Measurements from ENCODE around the gene BTBD10.

Gene BTBD10

GRCh38 chr11:13343067-13343466, 120.0 kb downstream of the BTBD10 start:
- H3K27me3 Mint-ChIP-seq (ENCODE audit: low read depth) = peaks cover 7% of the 10 kb centered on the region
- no peaks in the 10 kb centered on the region for H3K9me3 Mint-ChIP-seq
- no peaks in the 10 kb centered on the region for H3K36me3 Mint-ChIP-seq (ENCODE audit: low read depth)
- H3K27ac Mint-ChIP-seq = no peak overlapping the region
- H3K4me1 Mint-ChIP-seq = peaks cover 1% of the 10 kb centered on the region
- TF ChIP-seq CTCF (IDR thresholded peaks at IDR 0.05; ENCODE audit: unreplicated experiment in 3 of 3) = no peak
- H3K4me3 Mint-ChIP-seq = no peak overlapping the region

- no peak overlapping the region for H3K4me3 Mint-ChIP-seq
- no peaks in the 10 kb centered on the region for H3K36me3 Mint-ChIP-seq (ENCODE audit: low read depth)
- no peak for TF ChIP-seq CTCF (IDR thresholded peaks at IDR 0.05; ENCODE audit: unreplicated experiment in 3 of 3)
- H3K9me3 Mint-ChIP-seq = no peaks in the 10 kb centered on the region
- H3K4me1 Mint-ChIP-seq = peaks cover 4% of the 10 kb centered on the region
- no peak overlapping the region for H3K27ac Mint-ChIP-seq
- peaks cover 4% of the 10 kb centered on the region for H3K27me3 Mint-ChIP-seq (ENCODE audit: low read depth)
Measured at GRCh38 chr11:13341026-13341425, 122.0 kb downstream of the BTBD10 start.

- H3K4me1 Mint-ChIP-seq = peaks cover 4% of the 10 kb centered on the region
- H3K27me3 Mint-ChIP-seq (ENCODE audit: low read depth) = peaks cover 4% of the 10 kb centered on the region
- TF ChIP-seq CTCF (IDR thresholded peaks at IDR 0.05; ENCODE audit: unreplicated experiment in 3 of 3) = no peak
Measured at GRCh38 chr11:13339195-13340153, 123.5 kb downstream of the BTBD10 start.

GRCh38 chr11:13338427-13339069, 124.5 kb downstream of the BTBD10 start:
- TF ChIP-seq CTCF (IDR thresholded peaks at IDR 0.05; ENCODE audit: unreplicated experiment in 3 of 3) = no peak
- Mint-ChIP-seq H3K27ac (no peak overlapping the region), H3K4me1 (peaks cover 4% of the 10 kb centered on the region), H3K9me3 (no peaks in the 10 kb centered on the region), H3K27me3 (ENCODE audit: low read depth) (peaks cover 4% of the 10 kb centered on the region), H3K36me3 (ENCODE audit: low read depth) (no peaks in the 10 kb centered on the region), H3K4me3 (no peak overlapping the region)

More at GRCh38 chr11:13339195-13340153, 123.5 kb downstream of the BTBD10 start:
- H3K4me3 Mint-ChIP-seq = no peak overlapping the region
- H3K36me3 Mint-ChIP-seq (ENCODE audit: low read depth) = no peaks in the 10 kb centered on the region
- no peaks in the 10 kb centered on the region for H3K9me3 Mint-ChIP-seq
- no peak overlapping the region for H3K27ac Mint-ChIP-seq

- H3K4me3 Mint-ChIP-seq = peak overlapping the region in 1 of 3 experiments; percentile 11
- TF ChIP-seq CTCF (IDR thresholded peaks at IDR 0.05; ENCODE audit: unreplicated experiment in 3 of 3) = no peak
- peaks cover 4% of the 10 kb centered on the region for H3K27me3 Mint-ChIP-seq (ENCODE audit: low read depth)
- H3K36me3 Mint-ChIP-seq (ENCODE audit: low read depth) = no peaks in the 10 kb centered on the region
- H3K9me3 Mint-ChIP-seq = no peaks in the 10 kb centered on the region
- H3K4me1 Mint-ChIP-seq = peaks cover 4% of the 10 kb centered on the region
- H3K27ac Mint-ChIP-seq = no peak overlapping the region
Measured at GRCh38 chr11:13338019-13338426, 125.0 kb downstream of the BTBD10 start.
